ENCODE data around the gene MGMT.

MGMT gene

DNA sequence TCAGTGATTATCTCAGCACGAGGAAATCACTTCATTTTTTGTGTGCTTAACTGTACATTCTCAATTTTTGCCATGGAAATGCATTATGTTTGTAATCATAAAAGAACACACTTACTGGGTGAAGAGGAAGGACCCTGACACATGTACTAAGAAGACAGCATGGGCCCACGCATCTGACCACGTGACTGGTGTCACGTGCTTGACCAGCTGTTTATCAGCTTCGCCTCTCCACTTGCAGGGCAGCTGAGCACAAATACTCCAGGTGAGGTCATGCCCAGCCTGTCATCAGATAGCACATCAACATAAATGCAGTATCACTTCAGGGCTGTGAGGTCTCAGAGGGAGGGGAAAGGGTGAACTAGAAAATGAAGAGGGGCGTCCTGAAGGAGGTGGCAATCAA, 317.2 kb downstream of the MGMT start:
- no peak for DNase-seq

- no peak for DNase-seq
These were observed 317.9 kb downstream of the MGMT start for GRCh38 chr10:129784891-129785290.

DNA sequence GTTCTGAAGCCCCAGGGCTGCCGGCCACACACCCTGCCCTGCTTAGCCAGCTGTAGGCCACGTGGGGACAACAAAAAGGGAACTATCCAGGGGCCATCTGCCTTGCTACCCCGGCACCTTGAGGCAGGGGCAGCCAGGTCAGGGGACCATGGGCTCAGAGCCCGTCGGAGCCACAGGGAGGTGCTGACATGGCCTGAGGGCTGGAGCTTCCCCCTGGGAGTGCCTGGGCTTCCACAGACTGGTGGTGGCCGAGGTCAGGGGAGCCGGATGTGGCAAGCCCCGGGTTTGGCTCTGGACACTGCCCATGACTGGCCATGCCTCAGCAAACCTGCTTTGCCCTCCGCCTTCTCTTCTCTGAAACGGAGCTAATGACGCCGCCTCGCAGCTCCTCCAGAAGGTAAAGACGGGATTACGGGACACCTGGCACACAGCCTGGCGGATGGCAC, 318.5 kb downstream of the MGMT start:
- DNase-seq, result no peak

GRCh38 chr10:129786216-129786615, 319.2 kb downstream of the MGMT start:
- no peak for DNase-seq

GRCh38 chr10:129787557-129787956, 320.5 kb downstream of the MGMT start:
- DNase-seq, result no peak

DNA sequence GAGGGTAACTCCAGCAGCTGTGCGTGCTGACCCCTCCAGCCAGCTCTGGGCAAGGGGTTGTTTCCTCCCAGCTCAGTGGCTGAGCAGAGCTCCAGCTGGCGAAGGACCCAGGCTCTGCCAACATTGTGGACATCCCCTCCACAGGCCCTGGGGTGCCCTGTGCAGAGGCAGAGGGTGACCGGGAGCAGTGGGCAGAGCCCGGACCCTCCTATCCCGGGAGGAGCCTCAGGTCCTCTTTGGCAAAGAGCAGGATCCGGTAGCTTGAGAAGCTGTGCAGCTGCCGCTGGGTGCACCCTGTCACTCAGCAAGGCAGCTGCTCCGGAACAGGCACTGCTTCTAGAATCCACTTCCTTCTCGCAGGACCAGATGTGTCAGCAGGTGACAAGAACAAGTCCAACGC, 321.2 kb downstream of the MGMT start:
- DNase-seq, result no peak

DNA sequence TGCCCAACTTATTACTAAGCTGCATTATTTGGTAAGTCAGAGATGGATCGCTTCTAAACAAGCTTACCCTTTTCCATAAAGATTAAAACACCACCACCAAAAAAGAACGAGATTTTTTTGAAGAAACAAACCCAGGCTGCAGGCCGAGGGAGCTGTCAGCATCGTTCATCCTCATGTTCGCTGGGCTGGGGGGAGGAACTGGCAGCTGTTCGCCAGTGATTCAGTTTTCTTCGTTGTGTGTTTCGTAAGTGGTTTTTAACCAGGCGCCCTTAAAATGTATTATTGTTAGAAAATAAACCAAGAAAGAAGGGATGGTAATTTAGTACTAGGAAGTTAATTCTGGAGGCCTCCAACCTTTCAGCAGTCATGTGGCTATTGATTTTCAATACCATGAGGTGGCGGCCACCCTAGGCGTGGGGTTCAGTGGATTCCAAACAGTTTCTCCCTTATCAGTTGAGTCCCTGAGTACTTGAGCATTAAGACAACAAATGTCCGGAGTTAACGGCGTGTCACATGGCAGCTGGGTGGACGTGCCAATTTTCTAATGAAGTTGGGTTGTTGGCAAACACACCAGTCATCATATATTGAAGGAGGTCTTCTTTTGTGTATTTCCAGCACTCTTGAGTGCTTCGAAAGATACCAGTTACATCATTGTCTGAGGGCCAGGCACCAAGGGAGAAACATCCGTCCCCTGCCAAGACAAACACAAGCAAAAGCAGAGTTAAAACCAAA, 323.8 kb downstream of the MGMT start:
- DNase-seq, result no peak

DNA sequence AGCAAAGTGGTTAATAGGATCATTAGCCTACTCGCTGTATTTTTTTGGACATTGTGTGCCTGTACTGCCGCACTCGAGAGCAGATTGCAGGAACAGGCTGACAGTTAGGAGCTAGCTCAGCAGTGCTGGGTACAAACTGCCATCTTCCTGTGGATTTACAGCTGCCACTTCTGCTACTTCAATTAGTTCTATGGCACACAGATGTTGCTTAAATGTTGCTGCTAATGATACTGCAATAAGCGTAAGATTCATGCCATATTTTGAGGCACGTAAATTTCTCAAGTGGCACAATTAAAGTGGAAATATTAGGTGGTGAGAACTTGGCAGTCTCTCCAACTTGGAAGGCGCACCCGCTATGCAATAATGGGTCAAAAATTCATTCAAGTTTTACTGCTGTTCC, 325.1 kb downstream of the MGMT start:
- no peak for DNase-seq

GRCh38 chr10:129792864-129793263, 325.8 kb downstream of the MGMT start:
- no peak for DNase-seq

DNA sequence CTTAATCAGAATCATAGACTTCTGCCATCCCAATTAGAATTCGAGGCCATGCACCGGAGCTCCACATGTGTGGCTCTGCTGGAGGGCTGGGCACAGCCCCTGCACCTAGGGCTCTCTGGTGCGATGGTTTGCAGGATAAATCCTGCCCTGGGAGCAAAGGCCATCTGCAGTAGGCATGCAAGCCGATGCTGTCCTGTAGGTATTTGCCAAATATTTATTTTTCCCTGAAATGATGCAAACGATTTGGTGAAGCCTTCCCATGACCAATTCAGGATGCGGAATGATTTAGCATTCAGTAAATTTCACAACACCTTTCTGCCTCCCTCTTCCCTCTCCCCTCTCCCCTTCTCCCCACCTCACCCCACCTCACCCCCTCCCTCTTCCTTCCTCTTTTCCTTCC, 326.4 kb downstream of the MGMT start:
- no peak for DNase-seq

GRCh38 chr10:129793996-129794395, 327.0 kb downstream of the MGMT start:
- no peak for DNase-seq

- no peak for DNase-seq
These were observed 329.8 kb downstream of the MGMT start for GRCh38 chr10:129796710-129797420.

GRCh38 chr10:129799942-129800341, 332.9 kb downstream of the MGMT start:
- DNase-seq, result no peak

GRCh38 chr10:129800796-129801340, 333.8 kb downstream of the MGMT start:
- no peak for DNase-seq

DNA sequence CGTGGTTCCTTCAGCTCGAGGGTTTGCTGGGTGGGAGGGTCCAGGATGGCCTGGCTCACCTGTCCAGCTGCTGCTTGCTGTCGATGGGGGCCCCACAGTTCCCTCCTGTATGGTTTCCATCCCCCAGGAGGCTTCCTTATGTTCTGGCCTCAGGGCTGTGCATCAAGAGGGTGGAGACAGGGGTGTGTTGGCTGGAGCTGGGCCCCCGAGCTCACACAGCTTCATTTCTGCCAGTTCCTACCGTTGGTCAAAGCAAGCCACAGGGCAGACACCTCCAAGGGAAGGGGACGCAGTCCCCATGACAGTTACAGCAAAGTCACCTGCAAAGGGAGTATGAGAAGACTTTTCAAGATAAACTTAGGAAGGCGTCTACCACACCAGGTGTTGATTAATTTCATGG, 340.2 kb downstream of the MGMT start:
- no peak for DNase-seq

- no peak for DNase-seq
These were observed 341.3 kb downstream of the MGMT start for GRCh38 chr10:129808092-129808983.

GRCh38 chr10:129809431-129809830, 342.4 kb downstream of the MGMT start:
- no peak for DNase-seq

GRCh38 chr10:129809841-129810240, 342.8 kb downstream of the MGMT start:
- no peak for DNase-seq

- no peak for DNase-seq
These were observed 344.2 kb downstream of the MGMT start for GRCh38 chr10:129811208-129811607.

GRCh38 chr10:129812398-129812797, 345.4 kb downstream of the MGMT start:
- DNase-seq, result no peak

- no peak for DNase-seq
These were observed 347.9 kb downstream of the MGMT start for GRCh38 chr10:129814681-129815646.
